GM19240 (cell line): ENCODE measurements around the gene S100A10.

Experiments used
- DNase-seq: peaks from one replicate; pipeline ENCODE4 v3.0.0; 2011; ENCODE audit warnings: low spot score; ENCODE audit not compliant: insufficient read length

S100A10 gene

GRCh38 chr1:151966061-151966460 lies 27.6 kb downstream of the S100A10 start:
- no peak for DNase-seq

- DNase-seq = no peak
These were observed 29.1 kb downstream of the S100A10 start for GRCh38 chr1:151964510-151964909.

- no peak for DNase-seq
These were observed 30.4 kb downstream of the S100A10 start for GRCh38 chr1:151963288-151963687.

- DNase-seq = no peak
These were observed 31.8 kb downstream of the S100A10 start for GRCh38 chr1:151961833-151962232.

- no peak for DNase-seq
These were observed 32.7 kb downstream of the S100A10 start for GRCh38 chr1:151960780-151961513.

GRCh38 chr1:151958959-151959358 lies 34.7 kb downstream of the S100A10 start:
- DNase-seq = no peak

GRCh38 chr1:151956957-151957497 lies 36.6 kb downstream of the S100A10 start:
- no peak for DNase-seq

- DNase-seq = no peak
These were observed 40.1 kb downstream of the S100A10 start for GRCh38 chr1:151953409-151954094.

GRCh38 chr1:151952811-151953210 lies 40.8 kb downstream of the S100A10 start:
- no peak for DNase-seq

GRCh38 chr1:151949371-151950193 lies 44.1 kb downstream of the S100A10 start:
- DNase-seq = no peak

GRCh38 chr1:151948506-151948905 lies 45.2 kb downstream of the S100A10 start:
- no peak for DNase-seq

GRCh38 chr1:151947140-151947539 lies 46.5 kb downstream of the S100A10 start:
- DNase-seq = no peak

- DNase-seq = no peak
These were observed 47.6 kb downstream of the S100A10 start for GRCh38 chr1:151945725-151946722.

- no peak for DNase-seq
These were observed 48.6 kb downstream of the S100A10 start for GRCh38 chr1:151944857-151945575.

- no peak for DNase-seq
These were observed 49.4 kb downstream of the S100A10 start for GRCh38 chr1:151944126-151944856.

GRCh38 chr1:151943591-151943990 lies 50.1 kb downstream of the S100A10 start:
- no peak for DNase-seq

- no peak for DNase-seq
These were observed 50.8 kb downstream of the S100A10 start for GRCh38 chr1:151942882-151943281.

GRCh38 chr1:151940541-151940940 lies 53.1 kb downstream of the S100A10 start:
- no peak for DNase-seq

- no peak for DNase-seq
These were observed 53.9 kb downstream of the S100A10 start for GRCh38 chr1:151939779-151940178.
